Caco-2 (cell line): ENCODE results near the gene USP44. TPM values are rescaled to one million over a fixed set of nuclear protein-coding genes. Genes with fewer than 3 reads are reported as not detected.

ENCODE experiments used
- BruUV-seq: library from RNA; stranded (reverse); fragments of 400-500 nt; replicated peaks from 2 replicates; lab custom pipeline; 2021; lab: Mats Ljungman, UMichigan
- CTCF ChIA-PET: fragments of 300-600 bp; sonication (Branson Sonifier 250); formaldehyde crosslinking; loops from one replicate; lab custom pipeline; 2022; ENCODE audit warnings: antibody characterized with exemption; lab: Charles Lee
- POLR2A ChIA-PET: fragments of 300-600 bp; sonication (Branson Sonifier 250); formaldehyde crosslinking; loops from one replicate; lab custom pipeline; 2022; ENCODE audit warnings: antibody characterized with exemption; lab: Charles Lee
- DNase-seq, 2 experiments: peaks; one replicate each; pipeline versions ENCODE4 v3.0.0 to v3.0.0-alpha.2; 2020 to 2022
- H3K27me3 ChIP-seq: replicated peaks from 2 replicates; pipeline ENCODE4 v1.6.0; 2011; ENCODE audit warnings: low read length; ENCODE audit not compliant: control insufficient read depth, insufficient read depth
- H3K36me3 ChIP-seq: 2 replicates; pipeline ENCODE4 v1.5.1; 2011; ENCODE audit warnings: low read length; ENCODE audit not compliant: control insufficient read depth, insufficient read depth
- H3K4me1 ChIP-seq: fragments of 250-450 bp; sonication (Bioruptor Pico); 2 replicates; pipeline ENCODE4 v1.5.1; 2020; ENCODE audit warnings: mild to moderate bottlenecking
- H3K4me3 ChIP-seq: 2 replicates; pipeline ENCODE4 v1.5.1; 2011; ENCODE audit warnings: low read depth, mild to moderate bottlenecking, control low read depth, low read length
- H3K9me3 ChIP-seq: fragments of 250-450 bp; sonication (Bioruptor Pico); 2 replicates; pipeline ENCODE4 v1.5.1; 2020; ENCODE audit warnings: mild to moderate bottlenecking, moderate library complexity
- H3K27ac Mint-ChIP-seq: one replicate; pipeline ENCODE4 v1.8.0; 2022; ENCODE audit warnings: mixed read lengths; ENCODE audit not compliant: unreplicated experiment
- H3K27me3 Mint-ChIP-seq: one replicate; pipeline ENCODE4 v1.8.0; 2022; ENCODE audit warnings: mixed read lengths; ENCODE audit not compliant: insufficient read depth, unreplicated experiment
- H3K36me3 Mint-ChIP-seq: one replicate; pipeline ENCODE4 v1.8.0; 2022; ENCODE audit warnings: mild to moderate bottlenecking, mixed read lengths; ENCODE audit not compliant: insufficient read depth, unreplicated experiment
- H3K4me1 Mint-ChIP-seq: one replicate; pipeline ENCODE4 v1.8.0; 2022; ENCODE audit warnings: low read depth, mixed read lengths; ENCODE audit not compliant: unreplicated experiment
- H3K4me3 Mint-ChIP-seq: one replicate; pipeline ENCODE4 v1.8.0; 2022; ENCODE audit warnings: mild to moderate bottlenecking, moderate library complexity, mixed read lengths; ENCODE audit not compliant: unreplicated experiment
- H3K9me3 Mint-ChIP-seq: one replicate; pipeline ENCODE4 v1.8.0; 2022; ENCODE audit warnings: mixed read lengths; ENCODE audit not compliant: unreplicated experiment
- CTCF ChIP-seq, 2 experiments: fragments of 200-600 bp in 1 of 2; IDR thresholded peaks; 1 replicate in 1 of 2; 2 replicates in 1 of 2; pipeline versions ENCODE4 v1.5.1 to v1.8.0; 2011 to 2022; ENCODE audit warnings: antibody characterized with exemption in 1 of 2, control low read depth in 1 of 2, inconsistent platforms in 1 of 2, low read depth in 1 of 2, low read length in 1 of 2, mild to moderate bottlenecking in 1 of 2, moderate library complexity in 1 of 2; ENCODE audit not compliant: insufficient read depth in 1 of 2, severe bottlenecking in 1 of 2, unreplicated experiment in 1 of 2
- intact Hi-C: fragments of 100-400 bp; cut with micrococcal nuclease; formaldehyde crosslinking; loops from one replicate; pipeline ENCODE4 v1.10.0; 2022; ENCODE audit not compliant: unreplicated experiment
- total RNA-seq: library from RNA; stranded (reverse); gene quantifications from 2 replicates; pipeline ENCODE4 v1.2.3, GENCODE V29; 2022

Gene USP44
- total RNA-seq, 1 experiment from 2014 or later = 0.14 TPM

GRCh38 chr12:95594136-95594535 is 42.9 kb upstream of the USP44 start:
- ChIA-PET POLR2A (no interaction called here), CTCF (no interaction called here)
- H3K4me1 Mint-ChIP-seq = no peaks in the 10 kb centered on the region
- intact Hi-C loops = no loop called here
- H3K36me3 Mint-ChIP-seq = no peaks in the 10 kb centered on the region
- no peak for TF ChIP-seq CTCF (IDR thresholded peaks at IDR 0.05; ENCODE audit: insufficient read depth in 1 of 2, low read depth in 1 of 2, low read length in 1 of 2, severe bottlenecking in 1 of 2, unreplicated experiment in 1 of 2)
- H3K9me3 Mint-ChIP-seq = no peaks in the 10 kb centered on the region
- H3K36me3 ChIP-seq = no peaks in the 10 kb centered on the region
- H3K9me3 ChIP-seq = no peaks in the 10 kb centered on the region
- H3K27me3 ChIP-seq = no peaks in the 10 kb centered on the region
- no peak overlapping the region for H3K27ac Mint-ChIP-seq
- DNase-seq = no peak
- BruUV-seq = no TSS peak
- H3K4me3 ChIP-seq = no peak overlapping the region
- H3K27me3 Mint-ChIP-seq = no peaks in the 10 kb centered on the region
- H3K4me3 Mint-ChIP-seq = no peak overlapping the region
- no peaks in the 10 kb centered on the region for H3K4me1 ChIP-seq

GRCh38 chr12:95593266-95593871 is 42.1 kb upstream of the USP44 start:
- intact Hi-C loops = no loop called here
- Histone ChIP-seq H3K4me1 (no peaks in the 10 kb centered on the region), H3K9me3 (no peaks in the 10 kb centered on the region), H3K27me3 (no peaks in the 10 kb centered on the region), H3K4me3 (no peak overlapping the region), H3K36me3 (no peaks in the 10 kb centered on the region)
- no peak for DNase-seq
- H3K4me3 Mint-ChIP-seq = no peak overlapping the region
- no TSS peak for BruUV-seq
- no peaks in the 10 kb centered on the region for H3K4me1 Mint-ChIP-seq
- H3K36me3 Mint-ChIP-seq = no peaks in the 10 kb centered on the region
- no peaks in the 10 kb centered on the region for H3K9me3 Mint-ChIP-seq
- no peaks in the 10 kb centered on the region for H3K27me3 Mint-ChIP-seq
- ChIA-PET CTCF (interaction anchor here (0.6 kb wide), 1 partner anchor 75 kb away, joined by 4 read pairs; no protein-coding TSS in a partner anchor), POLR2A (no interaction called here)
- TF ChIP-seq CTCF (IDR thresholded peaks at IDR 0.05; ENCODE audit: insufficient read depth in 1 of 2, low read depth in 1 of 2, low read length in 1 of 2, severe bottlenecking in 1 of 2, unreplicated experiment in 1 of 2) = no peak
- no peak overlapping the region for H3K27ac Mint-ChIP-seq

- Histone ChIP-seq H3K27me3 (no peaks in the 10 kb centered on the region), H3K9me3 (no peaks in the 10 kb centered on the region), H3K4me1 (no peaks in the 10 kb centered on the region), H3K4me3 (no peak overlapping the region), H3K36me3 (no peaks in the 10 kb centered on the region)
- no peak for TF ChIP-seq CTCF (IDR thresholded peaks at IDR 0.05; ENCODE audit: insufficient read depth in 1 of 2, low read depth in 1 of 2, low read length in 1 of 2, severe bottlenecking in 1 of 2, unreplicated experiment in 1 of 2)
- Mint-ChIP-seq H3K27me3 (no peaks in the 10 kb centered on the region), H3K9me3 (no peaks in the 10 kb centered on the region), H3K27ac (no peak overlapping the region), H3K4me3 (no peak overlapping the region), H3K4me1 (no peaks in the 10 kb centered on the region), H3K36me3 (peaks cover 6% of the 10 kb centered on the region)
- no peak for DNase-seq
- intact Hi-C loops = no loop called here
- no TSS peak for BruUV-seq
- POLR2A ChIA-PET = no interaction called here
- CTCF ChIA-PET = no interaction called here
Observed at GRCh38 chr12:95591731-95592130, 40.5 kb upstream of the USP44 start.
